ENCODE results near the gene CMSS1. TPM values are rescaled to one million over a fixed set of nuclear protein-coding genes. Genes with fewer than 3 reads are reported as not detected.
A peak's percentile ranks its signal among the peaks of the same experiment; 100 is the strongest.

CMSS1 gene
- total RNA-seq, 1 donor, result 27.8 TPM

DNA sequence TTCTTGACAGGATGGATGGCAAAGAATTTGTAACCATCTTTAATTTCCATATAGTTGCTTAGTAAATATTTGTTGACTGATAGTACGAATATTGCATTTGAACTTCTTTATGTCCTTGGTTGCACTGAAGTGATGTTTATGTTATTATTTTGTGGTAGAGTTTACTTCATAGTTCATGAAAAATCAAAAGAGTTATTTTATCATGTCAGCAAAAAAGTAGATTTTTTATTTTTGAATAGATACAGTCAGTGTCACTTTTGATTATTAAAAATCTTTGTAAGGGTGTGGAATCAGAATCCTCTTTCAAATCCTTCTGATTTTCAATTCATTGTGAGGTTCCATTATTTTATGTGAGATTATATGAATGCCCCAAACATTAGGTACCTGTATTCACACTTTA is 261.7 kb downstream of the CMSS1 start:
- DNase-seq (ENCODE audit: low read depth), result no peak
- TF ChIP-seq, protein P1, sequence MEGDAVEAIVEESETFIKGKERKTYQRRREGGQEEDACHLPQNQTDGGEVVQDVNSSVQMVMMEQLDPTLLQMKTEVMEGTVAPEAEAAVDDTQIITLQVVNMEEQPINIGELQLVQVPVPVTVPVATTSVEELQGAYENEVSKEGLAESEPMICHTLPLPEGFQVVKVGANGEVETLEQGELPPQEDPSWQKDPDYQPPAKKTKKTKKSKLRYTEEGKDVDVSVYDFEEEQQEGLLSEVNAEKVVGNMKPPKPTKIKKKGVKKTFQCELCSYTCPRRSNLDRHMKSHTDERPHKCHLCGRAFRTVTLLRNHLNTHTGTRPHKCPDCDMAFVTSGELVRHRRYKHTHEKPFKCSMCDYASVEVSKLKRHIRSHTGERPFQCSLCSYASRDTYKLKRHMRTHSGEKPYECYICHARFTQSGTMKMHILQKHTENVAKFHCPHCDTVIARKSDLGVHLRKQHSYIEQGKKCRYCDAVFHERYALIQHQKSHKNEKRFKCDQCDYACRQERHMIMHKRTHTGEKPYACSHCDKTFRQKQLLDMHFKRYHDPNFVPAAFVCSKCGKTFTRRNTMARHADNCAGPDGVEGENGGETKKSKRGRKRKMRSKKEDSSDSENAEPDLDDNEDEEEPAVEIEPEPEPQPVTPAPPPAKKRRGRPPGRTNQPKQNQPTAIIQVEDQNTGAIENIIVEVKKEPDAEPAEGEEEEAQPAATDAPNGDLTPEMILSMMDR (IDR thresholded peaks at IDR 0.05; ENCODE audit: insufficient read depth, low read length), result no peak

DNA sequence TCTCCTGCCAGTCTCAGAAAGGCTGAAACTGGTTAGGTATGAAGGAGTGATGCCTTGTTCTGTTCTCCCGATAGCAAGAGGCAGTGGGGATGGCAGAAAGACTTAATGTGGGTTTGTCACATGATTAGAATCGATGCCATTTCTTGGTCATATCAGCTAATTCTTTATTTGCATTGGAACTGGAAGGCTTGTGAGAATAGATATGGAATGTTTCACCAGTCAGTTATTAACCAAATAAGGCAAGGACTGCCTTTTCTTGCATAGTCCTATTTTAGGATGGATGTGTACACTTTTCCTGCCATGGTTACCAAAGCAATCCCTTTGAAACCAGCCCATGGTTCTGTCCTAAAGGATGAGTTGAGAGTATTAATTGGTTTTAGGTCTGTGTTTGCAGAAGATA is 262.9 kb downstream of the CMSS1 start:
- DNase-seq (ENCODE audit: low read depth), result peak; percentile 78

More for the DNA sequence above, 261.7 kb downstream of the CMSS1 start:
- H3K4me3 ChIP-seq (ENCODE audit: low read depth, low read length), result no peak overlapping the region

DNA sequence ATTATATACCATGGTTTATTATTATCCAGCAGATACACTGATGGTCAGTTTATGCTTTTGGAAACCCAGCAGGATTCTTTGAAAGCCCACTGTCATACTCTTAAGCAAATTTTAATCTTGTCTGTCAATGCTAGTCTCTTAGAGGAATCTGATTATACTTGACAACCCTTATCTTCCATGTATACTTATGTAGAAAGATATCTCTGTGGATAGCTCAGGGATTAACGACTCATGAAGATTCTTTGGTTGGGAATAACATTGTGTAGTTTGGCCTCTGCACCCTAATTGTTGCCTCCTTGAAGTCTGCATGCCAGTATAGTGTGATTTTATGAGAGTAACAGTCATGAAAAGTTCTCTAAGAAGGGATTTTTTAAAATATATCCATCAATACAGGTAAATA is 263.6 kb downstream of the CMSS1 start:
- no peak for DNase-seq (ENCODE audit: low read depth)
- H3K4me3 ChIP-seq (ENCODE audit: low read depth, low read length), result no peak overlapping the region
- TF ChIP-seq, protein P1 (IDR thresholded peaks at IDR 0.05; ENCODE audit: insufficient read depth, low read length), result no peak

More for the DNA sequence above, 262.9 kb downstream of the CMSS1 start:
- TF ChIP-seq, protein P1 (IDR thresholded peaks at IDR 0.05; ENCODE audit: insufficient read depth, low read length), result no peak
- no peak overlapping the region for H3K4me3 ChIP-seq (ENCODE audit: low read depth, low read length)

DNA sequence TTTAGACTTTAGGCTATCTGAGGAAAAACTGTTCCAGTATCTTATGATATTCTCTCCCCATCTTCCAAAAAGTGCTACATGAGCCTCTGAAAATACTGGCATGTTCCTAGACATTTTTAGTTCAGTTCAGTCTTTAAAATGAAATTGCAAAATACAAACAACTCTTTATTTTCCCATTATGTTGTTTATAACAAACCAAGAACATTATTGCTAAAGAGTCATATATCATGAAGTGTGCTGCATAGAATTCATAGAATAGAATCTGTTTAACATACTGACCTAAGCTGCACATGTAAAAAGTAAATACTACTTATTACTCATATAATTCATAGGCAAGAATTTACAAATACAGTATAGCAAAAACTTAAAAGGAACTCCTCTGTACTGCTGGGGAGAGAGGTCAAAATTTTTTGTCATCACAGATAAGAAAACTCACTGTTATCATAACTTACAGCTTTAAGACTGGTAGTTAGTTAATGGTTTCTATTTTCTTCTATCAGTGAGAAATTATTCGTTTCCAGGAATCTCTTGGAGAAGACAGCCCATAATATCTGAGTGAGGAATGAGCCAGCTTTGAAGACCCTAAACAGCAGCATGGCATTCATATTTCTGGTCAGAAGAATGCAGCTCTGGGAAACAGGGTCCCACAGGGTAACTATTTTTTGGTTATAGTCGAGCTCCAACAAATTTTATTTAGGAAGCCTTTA is 264.5 kb downstream of the CMSS1 start:
- DNase-seq (ENCODE audit: low read depth), result no peak
- TF ChIP-seq, protein P1 (IDR thresholded peaks at IDR 0.05; ENCODE audit: insufficient read depth, low read length), result no peak
- H3K4me3 ChIP-seq (ENCODE audit: low read depth, low read length), result no peak overlapping the region

DNA sequence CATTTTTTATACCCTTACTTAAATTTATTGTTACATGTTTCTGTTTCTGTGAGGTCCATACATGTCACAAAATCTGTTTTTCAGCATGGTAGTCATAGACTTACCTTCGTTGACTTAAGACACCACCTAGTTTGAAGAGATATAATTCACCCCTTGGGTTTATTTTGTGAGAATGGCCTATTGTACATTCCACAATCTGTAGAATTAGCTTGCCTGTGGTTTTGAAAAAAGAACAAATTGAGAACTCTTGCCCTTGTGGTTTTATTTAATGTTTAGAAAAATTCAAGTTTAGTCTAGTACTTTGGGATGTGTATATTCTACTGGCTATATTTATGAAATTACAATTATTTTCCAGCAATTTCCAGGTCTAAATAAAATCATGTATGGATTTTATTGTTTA is 265.1 kb downstream of the CMSS1 start:
- H3K4me3 ChIP-seq (ENCODE audit: low read depth, low read length), result no peak overlapping the region
- no peak for DNase-seq (ENCODE audit: low read depth)
- TF ChIP-seq, protein P1 (IDR thresholded peaks at IDR 0.05; ENCODE audit: insufficient read depth, low read length), result no peak

DNA sequence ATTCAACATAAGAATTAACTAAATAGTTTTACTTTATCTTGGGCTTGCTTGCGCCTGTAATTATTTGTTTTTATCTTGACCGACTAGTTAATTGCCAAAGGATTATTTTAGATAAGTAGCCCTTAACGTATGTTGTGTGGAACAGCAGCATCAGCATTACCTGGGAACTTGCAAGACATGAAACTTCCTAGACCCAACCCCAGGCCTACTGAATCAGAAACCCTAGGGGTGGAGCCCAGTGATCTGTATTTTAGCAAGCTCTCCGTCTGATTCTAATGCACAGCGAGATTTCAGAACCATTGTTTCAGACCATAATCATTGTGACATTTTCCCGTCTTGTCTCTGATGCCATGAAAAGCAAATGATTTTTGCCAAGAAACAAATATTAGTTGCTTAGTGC is 265.5 kb downstream of the CMSS1 start:
- no peak overlapping the region for H3K4me3 ChIP-seq (ENCODE audit: low read depth, low read length)
- no peak for DNase-seq (ENCODE audit: low read depth)
- TF ChIP-seq, protein P1 (IDR thresholded peaks at IDR 0.05; ENCODE audit: insufficient read depth, low read length), result no peak
